SK-N-DZ (cell line): ENCODE data around the gene TBC1D24.
A peak's percentile ranks its signal among the peaks of the same experiment; 100 is the strongest.

Source experiments
- DNase-seq: peaks from one replicate; pipeline ENCODE4 v3.0.0-alpha.2; 2015; ENCODE audit warnings: low spot score

TBC1D24 gene

DNA sequence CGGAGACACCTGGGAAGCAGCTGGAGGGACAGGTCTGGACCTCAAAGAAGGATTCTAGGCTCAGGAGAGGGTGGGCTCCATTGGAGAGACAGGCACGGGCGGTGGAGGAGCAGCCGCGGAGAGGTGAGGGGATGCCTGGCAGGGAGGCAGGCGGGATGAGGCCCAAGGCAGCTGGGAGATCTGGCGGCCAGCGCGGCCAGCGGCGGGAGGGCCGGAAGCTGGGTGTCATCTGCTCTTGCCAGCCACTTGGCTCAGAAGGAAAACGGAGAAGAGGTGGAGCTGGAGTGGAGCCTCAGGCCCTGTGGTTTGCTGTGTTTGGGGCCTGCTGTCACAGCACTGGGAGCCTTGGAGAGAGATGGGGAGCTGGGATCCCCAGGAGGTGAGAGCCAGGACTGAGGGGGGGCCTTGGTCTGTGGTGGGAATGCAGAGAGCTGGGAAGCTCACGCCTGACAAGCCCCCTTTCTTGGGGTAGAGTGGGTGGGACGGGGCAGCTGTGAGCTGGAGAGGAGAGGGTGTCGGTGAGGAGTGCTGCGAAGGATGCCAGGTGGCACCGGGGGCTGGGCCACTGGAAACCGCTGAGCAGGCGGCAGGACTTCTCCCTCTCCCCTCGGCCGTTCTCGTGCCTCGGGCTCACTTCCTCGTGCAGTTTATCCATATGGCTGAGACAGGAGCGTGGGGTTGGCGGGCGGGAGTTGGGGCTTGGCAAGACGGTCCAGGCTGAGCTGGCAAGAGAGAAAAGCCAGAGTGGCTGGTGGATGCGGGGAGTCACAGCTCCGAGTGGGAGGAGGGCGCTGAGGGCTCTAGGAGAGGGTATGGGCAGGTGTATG is 8.0 kb downstream of the TBC1D24 start:
- DNase-seq = peak; percentile 64

GRCh38 chr16:2483939-2484897 is 9.3 kb downstream of the TBC1D24 start:
- no peak for DNase-seq

GRCh38 chr16:2484898-2485508 is 10.1 kb downstream of the TBC1D24 start:
- DNase-seq = no peak

DNA sequence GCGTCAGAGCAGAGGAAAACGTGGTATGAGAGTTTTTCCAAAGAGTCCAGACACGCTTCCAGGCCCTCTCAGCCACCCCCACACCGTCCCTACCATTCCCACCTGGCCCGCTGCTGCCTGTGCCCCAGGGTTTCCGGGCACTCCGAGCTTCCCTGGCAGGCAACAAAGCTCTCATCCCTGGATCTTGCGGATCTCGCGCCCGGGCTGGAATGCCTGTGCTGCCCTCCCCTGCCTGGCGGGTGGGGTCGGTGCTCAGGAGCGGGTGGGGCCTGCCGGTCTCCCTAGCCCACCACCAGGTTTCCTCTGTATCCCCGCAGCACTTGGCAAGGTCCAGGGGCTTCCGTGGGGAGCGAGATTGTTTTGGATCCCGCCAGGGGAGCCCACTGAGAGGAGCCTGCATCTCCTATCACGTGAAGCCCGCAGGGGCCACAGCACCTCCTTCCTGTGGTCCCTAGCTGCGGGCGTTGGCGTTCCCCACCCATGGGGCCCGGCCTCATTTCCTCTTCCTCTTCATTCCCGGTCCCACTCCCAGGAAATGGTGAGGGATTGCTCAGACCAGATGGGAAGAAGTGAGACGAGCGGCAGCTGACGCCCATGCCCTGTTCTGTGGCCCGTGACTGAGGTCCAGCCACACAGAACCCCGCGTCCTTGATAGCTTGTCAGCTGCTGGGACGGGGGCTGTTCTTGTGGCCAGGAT is 11.0 kb downstream of the TBC1D24 start:
- no peak for DNase-seq

- no peak for DNase-seq
These were observed 12.0 kb downstream of the TBC1D24 start for GRCh38 chr16:2486645-2487516.

GRCh38 chr16:2487517-2487842 is 12.6 kb downstream of the TBC1D24 start:
- no peak for DNase-seq

GRCh38 chr16:2487903-2488531 is 13.1 kb downstream of the TBC1D24 start:
- no peak for DNase-seq

GRCh38 chr16:2489581-2489980 is 14.7 kb downstream of the TBC1D24 start:
- DNase-seq = no peak

GRCh38 chr16:2490190-2491105 is 15.5 kb downstream of the TBC1D24 start:
- DNase-seq = no peak

- no peak for DNase-seq
These were observed 17.4 kb downstream of the TBC1D24 start for GRCh38 chr16:2492292-2492691.

DNA sequence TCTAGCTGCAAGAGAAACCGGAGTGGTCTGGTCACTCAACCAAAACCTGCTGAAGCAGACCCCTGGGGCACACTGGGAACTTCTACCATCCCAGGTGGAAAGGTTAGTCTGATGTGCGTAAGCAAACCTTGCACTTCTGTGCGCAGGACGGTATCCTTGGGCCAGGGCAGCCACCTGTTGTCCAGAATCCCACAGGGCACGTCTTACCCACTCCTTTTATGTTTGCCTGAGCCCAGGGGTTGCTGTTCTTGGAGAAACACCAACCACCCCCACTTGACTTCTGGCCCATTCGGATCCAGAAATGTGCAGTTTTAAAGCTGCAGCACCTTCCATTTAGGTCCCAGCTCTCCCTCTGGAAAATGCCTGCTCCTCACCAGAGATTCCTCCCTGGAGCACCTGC is 18.7 kb downstream of the TBC1D24 start:
- DNase-seq = no peak

DNA sequence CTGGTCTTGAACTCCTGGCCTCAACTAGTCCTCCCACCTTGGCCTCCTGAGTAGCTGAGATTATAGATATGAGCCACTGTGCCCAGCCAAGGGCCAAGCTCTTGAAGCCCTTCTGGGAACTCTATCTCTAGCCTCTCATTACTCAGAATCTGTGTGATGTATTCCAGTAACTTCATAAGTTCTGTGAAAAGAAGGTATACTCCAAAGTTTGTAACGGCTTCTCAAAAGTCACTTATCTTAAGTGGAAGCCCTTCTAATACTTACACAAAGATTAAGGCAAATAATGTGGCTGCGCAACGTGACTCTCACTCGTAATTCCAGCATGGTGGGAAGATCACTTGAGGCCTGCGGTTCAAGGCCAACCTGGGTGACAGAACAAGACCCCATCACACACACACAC is 19.7 kb downstream of the TBC1D24 start:
- DNase-seq = no peak

DNA sequence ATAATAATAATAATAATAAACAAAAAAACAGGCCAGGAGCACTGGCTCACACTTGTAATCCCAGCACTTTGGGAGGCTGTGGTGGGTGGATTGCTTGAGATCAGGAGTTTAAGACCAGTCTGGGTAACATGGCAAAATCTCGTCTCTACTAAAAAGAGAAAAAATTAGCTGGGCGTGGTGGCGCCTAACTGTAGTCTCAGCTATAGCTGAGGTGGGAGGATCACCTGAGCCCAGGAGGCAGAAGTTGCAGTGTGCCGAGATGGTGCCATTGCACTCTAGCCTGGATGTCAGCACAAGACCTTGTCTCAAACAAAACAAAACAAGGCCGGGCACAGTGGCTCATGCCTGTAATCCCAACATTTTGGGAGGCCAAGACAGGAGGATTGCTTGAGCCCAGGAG is 20.1 kb downstream of the TBC1D24 start:
- DNase-seq = no peak

- no peak for DNase-seq
These were observed 21.5 kb downstream of the TBC1D24 start for GRCh38 chr16:2496223-2497115.

- peak; percentile 98 for DNase-seq
These were observed 22.2 kb downstream of the TBC1D24 start for GRCh38 chr16:2497116-2497630.

GRCh38 chr16:2497695-2498484 is 23.0 kb downstream of the TBC1D24 start:
- no peak for DNase-seq
